Spleen (tissue), 11 donors: ENCODE data around the gene ZNF367. TPM values are rescaled to one million over a fixed set of nuclear protein-coding genes. Genes with fewer than 3 reads are reported as not detected.

Experiments used
- DNase-seq: peaks from one replicate; pipeline ENCODE4 v3.0.0-alpha.2; 2020
- H3K27ac ChIP-seq, 8 donors: fragments of 200-600 bp; sonication (generic) in 7 of 8; 1 replicate in 4 of 8; 2 replicates in 4 of 8; pipeline versions ENCODE4 v1.5.0 to v1.8.0; 2016 to 2021; ENCODE audit warnings: inconsistent platforms in 4 of 8, mild to moderate bottlenecking in 4 of 8, moderate library complexity in 1 of 8
- H3K27me3 ChIP-seq, 7 donors: fragments of 200-600 bp; sonication (generic) in 6 of 7; replicated peaks in 1 of 7; 1 replicate in 4 of 7; 2 replicates in 3 of 7; pipeline versions ENCODE4 v1.5.0 to v1.8.0; 2016 to 2021; ENCODE audit warnings: inconsistent platforms in 3 of 7, mild to moderate bottlenecking in 1 of 7
- H3K36me3 ChIP-seq, 6 donors: fragments of 200-600 bp; sonication (generic) in 5 of 6; 1 replicate in 4 of 6; 2 replicates in 2 of 6; pipeline versions ENCODE4 v1.5.0 to v1.8.0; 2016 to 2021; ENCODE audit warnings: inconsistent platforms in 2 of 6
- H3K4me1 ChIP-seq, 6 donors: fragments of 200-600 bp; sonication (generic) in 5 of 6; 1 replicate in 3 of 6; 2 replicates in 3 of 6; pipeline versions ENCODE4 v1.5.0 to v1.8.0; 2016 to 2021; ENCODE audit warnings: inconsistent platforms in 3 of 6
- H3K4me3 ChIP-seq, 8 donors: fragments of 200-600 bp; sonication (generic) in 7 of 8; 1 replicate in 4 of 8; 2 replicates in 4 of 8; pipeline versions ENCODE4 v1.5.0 to v1.8.0; 2016 to 2021; ENCODE audit warnings: inconsistent platforms in 4 of 8, mild to moderate bottlenecking in 4 of 8, moderate library complexity in 2 of 8
- H3K9me3 ChIP-seq, 8 donors: fragments of 200-600 bp; sonication (generic) in 7 of 8; 1 replicate in 4 of 8; 2 replicates in 4 of 8; pipeline versions ENCODE4 v1.5.0 to v1.8.0; 2016 to 2021; ENCODE audit warnings: inconsistent platforms in 4 of 8
- CTCF ChIP-seq, 11 experiments: fragments of 200-600 bp in 7 of 11; fragments of 450-650 bp in 4 of 11; sonication (generic) in 4 of 11; IDR thresholded peaks in 8 of 11; conservative IDR thresholded peaks in 3 of 11; 1 replicate in 7 of 11; 2 replicates in 4 of 11; pipeline versions ENCODE4 v1.4.0 to v1.8.0; 2016 to 2021; ENCODE audit warnings: antibody characterized with exemption in 11 of 11, inconsistent platforms in 4 of 11, mild to moderate bottlenecking in 1 of 11
- POLR2A ChIP-seq, 3 donors: fragments of 450-650 bp; IDR thresholded peaks; one replicate each; pipeline ENCODE4 v1.5.1; 2017; ENCODE audit warnings: antibody characterized with exemption in 3 of 3, mild to moderate bottlenecking in 1 of 3
- POLR2AphosphoS5 ChIP-seq, 3 donors: sonication (generic); formaldehyde crosslinking; IDR thresholded peaks; one replicate each; pipeline ENCODE4 v1.5.1; 2017; ENCODE audit warnings: antibody characterized with exemption in 3 of 3
- WGBS, 5 donors: extraction: QIAGEN DNeasy Blood & Tissue Kit in 3 of 5; methylation state at CpG; one replicate each; pipeline versions ENCODE4 v1.1.5 to v1.1.7; 2013 to 2018; 5-methylcytosine and 5-hydroxymethylcytosine counted together
- intact Hi-C: fragments of 100-400 bp; cut with DNase I; formaldehyde crosslinking; loops from one replicate; pipeline ENCODE4 v1.15.0; 2023; ENCODE audit warnings: low total_unique reads
- polyA plus RNA-seq, 3 donors: library from polyadenylated mRNA; stranded (reverse); fragments of 200-250 nt; gene quantifications; one replicate each; pipeline ENCODE4 v1.2.1, GENCODE V29; 2013
- total RNA-seq, 7 donors: library from RNA; depleted of rRNA in 3 of 7; stranded (reverse); fragments of >200 nt in 3 of 7; fragmentation: NEBNext Ultra II Directional in 4 of 7; extraction: Animal tissue kit (Norgen Biotek cat#: 25700) in 4 of 7; gene quantifications; one replicate each; pipeline versions ENCODE4 v1.1.0 to v1.2.1, GENCODE V29; 2016 to 2021
- donor health status: healthy with polysubstance abuse.
- donor health status: DM: no; HTN: no; CAD: no; lungs with moderate emphysema.
- donor health status: DM: no; HTN: no; CAD: no.
- donor health status: Bipolar disorder and iron deficiency.
- donor health status: healthy.
- donor health status: DM: no; HTN: no; CAD: no.
- donor health status: DM: yes; HTN: yes; CAD: no.

The ZNF367 gene
- total and polyA plus RNA-seq, 10 donors: 0.93 to 3.7 (median 1.9) TPM

GRCh38 chr9:96381696-96382095 is 36.5 kb downstream of the ZNF367 start:
- intact Hi-C loops: no loop called here
- Histone ChIP-seq H3K27me3 (no peaks in the 10 kb centered on the region), H3K4me3 (no peak overlapping the region), H3K4me1 (peaks cover 0 to 27% (median 13%) of the 10 kb centered on the region in 6 donors), H3K9me3 (no peaks in the 10 kb centered on the region), H3K36me3 (no peaks in the 10 kb centered on the region), H3K27ac (no peak overlapping the region)
- no peak for DNase-seq
- TF ChIP-seq POLR2AphosphoS5 (IDR thresholded peaks at IDR 0.05): no peak
- TF ChIP-seq CTCF (IDR thresholded peaks at IDR 0.05 in 8 of 11, conservative IDR thresholded peaks at IDR 0.05 in 3 of 11): no peak
- no peak for TF ChIP-seq POLR2A (IDR thresholded peaks at IDR 0.05)
- 89 to 93% (median 90%) methylated on average over 4 of the region's 4 CpGs for WGBS, 5 donors

GRCh38 chr9:96381125-96381524 is 37.0 kb downstream of the ZNF367 start:
- Histone ChIP-seq H3K27ac (no peak overlapping the region), H3K27me3 (no peaks in the 10 kb centered on the region), H3K36me3 (no peaks in the 10 kb centered on the region), H3K9me3 (no peaks in the 10 kb centered on the region), H3K4me1 (peaks cover 0 to 27% (median 13%) of the 10 kb centered on the region in 6 donors), H3K4me3 (no peak overlapping the region)
- no peak for TF ChIP-seq POLR2AphosphoS5 (IDR thresholded peaks at IDR 0.05)
- TF ChIP-seq POLR2A (IDR thresholded peaks at IDR 0.05): no peak
- TF ChIP-seq CTCF (IDR thresholded peaks at IDR 0.05 in 8 of 11, conservative IDR thresholded peaks at IDR 0.05 in 3 of 11): no peak
- DNase-seq: no peak
- WGBS, 5 donors: 87 to 98% (median 95%) methylated on average over 4 of the region's 4 CpGs
- intact Hi-C loops: no loop called here

GRCh38 chr9:96379461-96379860 is 38.7 kb downstream of the ZNF367 start:
- Histone ChIP-seq H3K4me3 (no peak overlapping the region), H3K36me3 (no peaks in the 10 kb centered on the region), H3K9me3 (no peaks in the 10 kb centered on the region), H3K4me1 (peaks cover 0 to 27% (median 13%) of the 10 kb centered on the region in 6 donors), H3K27ac (no peak overlapping the region), H3K27me3 (no peaks in the 10 kb centered on the region)
- no peak for TF ChIP-seq POLR2AphosphoS5 (IDR thresholded peaks at IDR 0.05)
- TF ChIP-seq CTCF (IDR thresholded peaks at IDR 0.05 in 8 of 11, conservative IDR thresholded peaks at IDR 0.05 in 3 of 11): no peak
- no peak for TF ChIP-seq POLR2A (IDR thresholded peaks at IDR 0.05)
- intact Hi-C loops: no loop called here
- no peak for DNase-seq
- WGBS, 5 donors: 92 to 99% (median 97%) methylated on average over 2 of the region's 2 CpGs

- Histone ChIP-seq H3K9me3 (no peaks in the 10 kb centered on the region), H3K27ac (no peak overlapping the region), H3K4me1 (peaks cover 0 to 20% (median 13%) of the 10 kb centered on the region in 6 donors), H3K36me3 (no peaks in the 10 kb centered on the region), H3K4me3 (no peak overlapping the region), H3K27me3 (no peaks in the 10 kb centered on the region)
- intact Hi-C loops: no loop called here
- TF ChIP-seq CTCF (IDR thresholded peaks at IDR 0.05 in 8 of 11, conservative IDR thresholded peaks at IDR 0.05 in 3 of 11) (no peak), POLR2AphosphoS5 (IDR thresholded peaks at IDR 0.05) (no peak), POLR2A (IDR thresholded peaks at IDR 0.05) (no peak)
- no peak for DNase-seq
- 86 to 97% (median 93%) methylated on average over 3 of the region's 3 CpGs for WGBS, 5 donors
Observed at GRCh38 chr9:96378187-96378586, 40.0 kb downstream of the ZNF367 start.
